WERI-Rb-1 (cell line): ENCODE results near the gene PADI4.

Source experiments
- DNase-seq: peaks from one replicate; pipeline ENCODE4 v3.0.0-alpha.2; 2020
- H3K27ac ChIP-seq: fragments of 250-450 bp; sonication (Bioruptor Pico); 2 replicates; pipeline ENCODE4 v1.5.1; 2020; ENCODE audit warnings: mild to moderate bottlenecking, moderate library complexity
- H3K27me3 ChIP-seq: fragments of 250-450 bp; sonication (Bioruptor Pico); 2 replicates; pipeline ENCODE4 v1.5.1; 2021; ENCODE audit warnings: mild to moderate bottlenecking, low read depth, moderate library complexity; ENCODE audit not compliant: insufficient read depth, severe bottlenecking
- H3K36me3 ChIP-seq: fragments of 250-450 bp; sonication (Bioruptor Pico); 2 replicates; pipeline ENCODE4 v1.5.1; 2020; ENCODE audit warnings: mild to moderate bottlenecking, moderate library complexity
- H3K4me3 ChIP-seq: 2 replicates; pipeline ENCODE4 v1.5.1; 2011; ENCODE audit warnings: low read depth, mild to moderate bottlenecking, control low read depth, low read length
- H3K9me3 ChIP-seq: fragments of 250-450 bp; sonication (Bioruptor Pico); 2 replicates; pipeline ENCODE4 v1.5.1; 2021; ENCODE audit warnings: mild to moderate bottlenecking, moderate library complexity; ENCODE audit not compliant: severe bottlenecking
- CTCF ChIP-seq: IDR thresholded peaks from 2 replicates; pipeline ENCODE4 v1.5.1; 2011; ENCODE audit warnings: low read depth, mild to moderate bottlenecking, control low read depth, inconsistent platforms, low read length

Gene PADI4

GRCh38 chr1:17400725-17401341 is 92.8 kb downstream of the PADI4 start:
- peak; percentile 29 for TF ChIP-seq CTCF
- Histone ChIP-seq H3K4me3 (no peak overlapping the region), H3K9me3 (no peaks in the 10 kb centered on the region), H3K27me3 (no peaks in the 10 kb centered on the region), H3K36me3 (peaks cover 8% of the 10 kb centered on the region), H3K27ac (peak overlapping the region; percentile 27)
- peak; percentile 35 for DNase-seq

DNA sequence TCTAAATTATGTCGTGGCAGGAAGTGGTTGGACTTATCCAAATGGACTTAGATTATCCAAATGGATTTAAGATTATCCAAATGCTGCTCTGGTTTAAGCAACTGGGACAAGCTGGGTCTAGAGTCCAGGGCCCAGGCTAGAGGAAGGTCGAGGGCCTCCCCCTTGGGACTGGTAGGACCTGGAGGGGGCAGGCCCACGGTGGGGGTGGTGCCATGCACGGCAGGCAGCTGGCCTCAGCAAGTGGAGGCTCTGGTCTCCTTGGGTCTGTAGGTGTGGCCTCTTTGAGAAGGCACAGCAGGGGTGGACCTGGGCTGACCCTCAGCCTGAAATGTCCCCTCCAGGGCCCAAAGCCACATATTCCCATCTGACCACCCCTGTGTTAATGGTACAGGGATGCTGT is 93.8 kb downstream of the PADI4 start:
- DNase-seq, result peak; percentile 77
- H3K36me3 ChIP-seq, result peaks cover 15% of the 10 kb centered on the region
- H3K9me3 ChIP-seq, result no peaks in the 10 kb centered on the region
- H3K27me3 ChIP-seq, result no peaks in the 10 kb centered on the region
- no peak for TF ChIP-seq CTCF
- no peak overlapping the region for H3K4me3 ChIP-seq
- H3K27ac ChIP-seq, result peak overlapping the region; percentile 50

- Histone ChIP-seq H3K27ac (no peak overlapping the region), H3K4me3 (no peak overlapping the region), H3K9me3 (no peaks in the 10 kb centered on the region), H3K36me3 (peaks cover 15% of the 10 kb centered on the region), H3K27me3 (no peaks in the 10 kb centered on the region)
- DNase-seq, result no peak
- TF ChIP-seq CTCF, result no peak
Observed at GRCh38 chr1:17403081-17403480, 95.1 kb downstream of the PADI4 start.

DNA sequence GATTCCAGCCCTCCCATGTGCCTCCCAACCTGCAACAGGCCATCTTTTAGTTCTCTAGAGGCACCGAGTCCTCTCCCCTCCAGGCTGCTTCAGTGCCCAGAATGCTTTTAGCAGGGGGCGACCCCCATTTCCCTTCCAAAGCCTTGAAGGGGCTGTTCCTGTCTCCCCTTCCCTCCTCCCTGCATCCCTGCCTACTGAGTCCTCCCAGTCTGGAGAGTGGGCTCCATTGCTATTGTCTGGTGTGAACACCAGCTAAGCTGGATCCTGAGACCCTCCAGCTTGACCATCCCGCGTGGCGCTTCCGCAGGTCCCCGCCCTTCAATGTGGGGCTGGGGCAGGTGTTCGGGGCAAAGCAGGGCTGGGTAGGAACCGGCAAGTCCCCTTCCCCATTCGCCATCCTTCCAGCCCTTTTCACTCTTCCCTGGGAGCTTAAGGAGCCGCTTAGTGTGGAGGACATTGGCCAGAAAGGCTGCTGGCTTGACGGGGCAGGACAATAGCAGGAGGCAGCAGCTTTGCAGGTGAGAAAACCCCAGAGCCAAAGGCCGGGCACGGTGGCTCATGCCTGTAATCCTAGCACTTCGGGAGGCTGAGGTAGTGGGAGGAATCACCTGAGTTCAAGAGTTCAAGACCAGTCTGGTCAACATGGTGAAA is 96.2 kb downstream of the PADI4 start:
- Histone ChIP-seq H3K27ac (no peak overlapping the region), H3K9me3 (no peaks in the 10 kb centered on the region), H3K4me3 (no peak overlapping the region), H3K27me3 (no peaks in the 10 kb centered on the region), H3K36me3 (peaks cover 24% of the 10 kb centered on the region)
- TF ChIP-seq CTCF, result no peak
- DNase-seq, result no peak

GRCh38 chr1:17404820-17405219 is 96.8 kb downstream of the PADI4 start:
- Histone ChIP-seq H3K27me3 (no peaks in the 10 kb centered on the region), H3K9me3 (no peaks in the 10 kb centered on the region), H3K36me3 (peaks cover 31% of the 10 kb centered on the region), H3K27ac (no peak overlapping the region), H3K4me3 (no peak overlapping the region)
- DNase-seq, result no peak
- no peak for TF ChIP-seq CTCF
